Ovary (tissue), 9 donors: ENCODE data around the gene GH2. TPM values are rescaled to one million over a fixed set of nuclear protein-coding genes. Genes with fewer than 3 reads are reported as not detected.
"Not testable (repeated sequence)": the region's sequence is repeated elsewhere in the genome, so short reads cannot be mapped to it uniquely, and the experiment has no call there.

Source experiments
- DNase-seq, 5 donors: peaks; one replicate each; pipeline ENCODE4 v3.0.0-alpha.2; 2019 to 2020
- H3K27ac ChIP-seq, 2 donors: fragments of 200-600 bp; one replicate each; pipeline versions ENCODE4 v1.5.1 to v1.8.0; 2019 to 2022
- H3K27me3 ChIP-seq: fragments of 200-600 bp; one replicate; pipeline ENCODE4 v1.8.0; 2022
- H3K36me3 ChIP-seq: fragments of 200-600 bp; sonication (generic); one replicate; pipeline ENCODE4 v1.5.1; 2019
- H3K4me1 ChIP-seq: one replicate; pipeline ENCODE4 v1.8.1; 2013; ENCODE audit warnings: mild to moderate bottlenecking, moderate library complexity; ENCODE audit not compliant: insufficient read depth
- H3K4me3 ChIP-seq: fragments of 200-600 bp; sonication (generic); one replicate; pipeline ENCODE4 v1.5.1; 2017
- H3K9me3 ChIP-seq, 2 donors: fragments of 200-600 bp in 1 of 2; sonication (generic) in 1 of 2; one replicate each; pipeline versions ENCODE4 v1.5.1 to v1.8.1; 2013 to 2019; ENCODE audit warnings: mild to moderate bottlenecking in 1 of 2, moderate library complexity in 1 of 2
- CTCF ChIP-seq, 3 donors: fragments of 450-650 bp in 2 of 3; fragments of 200-600 bp in 1 of 3; IDR thresholded peaks; one replicate each; pipeline versions ENCODE4 v1.5.1 to v1.8.0; 2016 to 2022; ENCODE audit warnings: antibody characterized with exemption in 3 of 3, mild to moderate bottlenecking in 1 of 3
- EP300 ChIP-seq: sonication (generic); formaldehyde crosslinking; IDR thresholded peaks from one replicate; pipeline ENCODE4 v1.6.1; 2017; ENCODE audit warnings: antibody characterized with exemption
- POLR2A ChIP-seq: fragments of 450-650 bp; IDR thresholded peaks from one replicate; pipeline ENCODE4 v1.6.1; 2017; ENCODE audit warnings: antibody characterized with exemption, mild to moderate bottlenecking, moderate library complexity
- WGBS, 3 donors: extraction: QIAGEN DNeasy Blood & Tissue Kit in 1 of 3; methylation state at CpG; one replicate each; pipeline versions ENCODE4 v1.1.5 to v1.1.7; 2013 to 2017; 5-methylcytosine and 5-hydroxymethylcytosine counted together
- intact Hi-C, 4 donors: fragments of 100-400 bp; cut with DNase I; formaldehyde crosslinking; loops; one replicate each; pipeline versions ENCODE4 v1.11.0 to v1.15.1; 2022 to 2023
- polyA plus RNA-seq, 2 donors: library from polyadenylated mRNA; stranded (reverse); fragments of 200-250 nt in 1 of 2; fragments of 350-450 nt in 1 of 2; fragmentation: Illumina TruSeq in 1 of 2; extraction: RNeasy Lipid Tissue Mini Kit (QIAGEN cat#74804) in 1 of 2; gene quantifications; one replicate each; pipeline ENCODE4 v1.2.3, GENCODE V29; 2013 to 2014
- total RNA-seq, 7 donors: library from RNA; depleted of rRNA in 2 of 7; stranded (reverse); fragments of >200 nt in 2 of 7; fragmentation: NEBNext Ultra II Directional in 3 of 7; extraction: Animal tissue kit (Norgen Biotek cat#: 25700) in 3 of 7; gene quantifications; one replicate each; pipeline versions ENCODE4 v1.1.0 to v1.2.4, GENCODE V29; 2016 to 2023
- donor health status: DM: no; HTN: no; CAD: no; lungs with moderate emphysema.
- donor health status: DM: no; HTN: no; CAD: no.
- donor health status: Bipolar disorder and iron deficiency.
- donor health status: DM: yes; HTN: yes; CAD: no.
- donor health status: DM: no; HTN: no; CAD: no.
- donor health status: DM: yes; HTN: yes; CAD: no.

GH2 gene
- total and polyA plus RNA-seq, 9 donors, result not detected

GRCh38 chr17:63859257-63859656, 22.5 kb downstream of the GH2 start:
- Histone ChIP-seq H3K27ac (no peak overlapping the region), H3K36me3 (no peaks in the 10 kb centered on the region), H3K9me3 (no peaks in the 10 kb centered on the region), H3K27me3 (no peaks in the 10 kb centered on the region), H3K4me3 (no peak overlapping the region), H3K4me1 (no peaks in the 10 kb centered on the region)
- DNase-seq, result no peak
- WGBS, 3 donors, result 73 to 86% (median 79%) methylated on average over 3 of the region's 3 CpGs
- TF ChIP-seq CTCF (IDR thresholded peaks at IDR 0.05) (no peak), EP300 (no peak), POLR2A (no peak)
- intact Hi-C loops, result no loop called here

GRCh38 chr17:63856425-63856824, 25.3 kb downstream of the GH2 start:
- WGBS, 3 donors, result 89 to 94% (median 94%) methylated on average over 8 of the region's 8 CpGs
- H3K27ac ChIP-seq, H3K27me3 ChIP-seq, intact Hi-C loops, H3K36me3 ChIP-seq, DNase-seq, H3K4me3 ChIP-seq, H3K4me1 ChIP-seq, H3K9me3 ChIP-seq: not testable (repeated sequence)

GRCh38 chr17:63855185-63855584, 26.6 kb downstream of the GH2 start:
- Histone ChIP-seq H3K36me3 (no peaks in the 10 kb centered on the region), H3K4me3 (no peak overlapping the region), H3K4me1 (no peaks in the 10 kb centered on the region), H3K9me3 (no peaks in the 10 kb centered on the region), H3K27ac (no peak overlapping the region), H3K27me3 (no peaks in the 10 kb centered on the region)
- no peak for DNase-seq
- intact Hi-C loops, result no loop called here
- 87 to 90% (median 90%) methylated on average over 8 of the region's 8 CpGs for WGBS, 3 donors
- no peak for TF ChIP-seq EP300
- TF ChIP-seq POLR2A, result no peak
- no peak for TF ChIP-seq CTCF (IDR thresholded peaks at IDR 0.05)

GRCh38 chr17:63854709-63855108, 27.0 kb downstream of the GH2 start:
- no peak overlapping the region for H3K27ac ChIP-seq
- 68 to 74% (median 72%) methylated on average over 5 of the region's 5 CpGs for WGBS, 3 donors
- no peaks in the 10 kb centered on the region for H3K4me1 ChIP-seq
- TF ChIP-seq EP300 (no peak), CTCF (IDR thresholded peaks at IDR 0.05) (no peak), POLR2A (no peak)
- no peaks in the 10 kb centered on the region for H3K36me3 ChIP-seq
- H3K4me3 ChIP-seq, result no peak overlapping the region
- intact Hi-C loops, result no loop called here
- no peaks in the 10 kb centered on the region for H3K9me3 ChIP-seq
- no peak for DNase-seq
- H3K27me3 ChIP-seq, result no peaks in the 10 kb centered on the region

GRCh38 chr17:63853260-63853659, 28.5 kb downstream of the GH2 start:
- Histone ChIP-seq H3K4me3 (no peak overlapping the region), H3K27ac (no peak overlapping the region), H3K4me1 (peaks cover 4% of the 10 kb centered on the region), H3K9me3 (no peaks in the 10 kb centered on the region), H3K36me3 (no peaks in the 10 kb centered on the region), H3K27me3 (no peaks in the 10 kb centered on the region)
- no peak for DNase-seq
- WGBS, 3 donors, result 74 to 85% (median 79%) methylated on average over 2 of the region's 2 CpGs
- TF ChIP-seq POLR2A (no peak), CTCF (IDR thresholded peaks at IDR 0.05) (no peak), EP300 (no peak)
- intact Hi-C loops, result no loop called here
